Activated CD8-positive, alpha-beta memory T cell treated with anti-CD3 and anti-CD28 coated beads, Interleukin-2, amount 10 ng/mL, durations not matched to agents 7 days and 5 days (primary cell): ENCODE data around the gene NTNG2. TPM values are rescaled to one million over a fixed set of nuclear protein-coding genes. Genes with fewer than 3 reads are reported as not detected.

Experiments used
- ATAC-seq: fragments of 150-1000 bp; cut with Tn5 transposase; one replicate; pipeline ENCODE4 v1.10.0; 2021; ENCODE audit warnings: moderate library complexity
- CTCF ChIA-PET: fragments of 350-600 bp; sonication (Branson Sonifier 250); formaldehyde crosslinking; loops from one replicate; lab custom pipeline; 2021; ENCODE audit warnings: antibody characterized with exemption; lab: Charles Lee
- DNase-seq: peaks from one replicate; pipeline ENCODE4 v3.0.0-alpha.2; 2020
- H3K27ac Mint-ChIP-seq: one replicate; pipeline ENCODE4 v1.8.0; 2021; ENCODE audit warnings: mild to moderate bottlenecking, mixed read lengths
- H3K27me3 Mint-ChIP-seq: one replicate; pipeline ENCODE4 v1.8.0; 2021; ENCODE audit warnings: mixed read lengths
- H3K36me3 Mint-ChIP-seq: one replicate; pipeline ENCODE4 v1.8.0; 2021; ENCODE audit warnings: mild to moderate bottlenecking, mixed read lengths
- H3K4me1 Mint-ChIP-seq: one replicate; pipeline ENCODE4 v1.8.0; 2021; ENCODE audit warnings: mixed read lengths
- H3K4me3 Mint-ChIP-seq: one replicate; pipeline ENCODE4 v1.8.0; 2021; ENCODE audit warnings: mild to moderate bottlenecking, moderate library complexity, mixed read lengths
- H3K9me3 Mint-ChIP-seq: one replicate; pipeline ENCODE4 v1.8.0; 2022; ENCODE audit warnings: low read depth, mixed read lengths
- total RNA-seq, 2 experiments: library from RNA; stranded (reverse); gene quantifications; one replicate each; pipeline ENCODE4 v1.2.3, GENCODE V29; 2021

NTNG2 gene
- total RNA-seq, 2 experiments from 2014 or later: 7.9 to 14.5 TPM

- H3K9me3 Mint-ChIP-seq: no peaks in the 10 kb centered on the region
- no peak for DNase-seq
- no peak overlapping the region for H3K27ac Mint-ChIP-seq
- H3K4me1 Mint-ChIP-seq: peaks cover 6% of the 10 kb centered on the region
- CTCF ChIA-PET: interaction anchor here (2.4 kb wide), 1 partner anchor 18 kb away, joined by 10 read pairs; no protein-coding TSS in a partner anchor
- no peak overlapping the region for H3K4me3 Mint-ChIP-seq
- peaks cover 66% of the 10 kb centered on the region for H3K27me3 Mint-ChIP-seq
- no peaks in the 10 kb centered on the region for H3K36me3 Mint-ChIP-seq
- no peak for ATAC-seq
These were observed 9.6 kb upstream of the NTNG2 start for GRCh38 chr9:132152231-132152630.

- DNase-seq: no peak
- no peak for ATAC-seq
- Mint-ChIP-seq H3K4me1 (no peaks in the 10 kb centered on the region), H3K4me3 (no peak overlapping the region), H3K9me3 (no peaks in the 10 kb centered on the region), H3K27me3 (peaks cover 78% of the 10 kb centered on the region), H3K27ac (no peak overlapping the region), H3K36me3 (no peaks in the 10 kb centered on the region)
- CTCF ChIA-PET: interaction anchor here (1.1 to 1.5 kb wide), 3 partner anchors 15 to 392 kb away, joined by 3 to 5 read pairs (median 4); no protein-coding TSS in a partner anchor
These were observed 6.8 kb upstream of the NTNG2 start for GRCh38 chr9:132154863-132155567.

GRCh38 chr9:132155568-132155895 is 6.3 kb upstream of the NTNG2 start:
- ATAC-seq: no peak
- H3K4me3 Mint-ChIP-seq: no peak overlapping the region
- H3K27ac Mint-ChIP-seq: no peak overlapping the region
- H3K27me3 Mint-ChIP-seq: peaks cover 81% of the 10 kb centered on the region
- no peak for DNase-seq
- CTCF ChIA-PET: interaction anchor here (1.4 to 1.5 kb wide), 2 partner anchors 81 to 393 kb away, joined by 3 to 5 read pairs; no protein-coding TSS in a partner anchor
- H3K4me1 Mint-ChIP-seq: peaks cover 1% of the 10 kb centered on the region
- no peaks in the 10 kb centered on the region for H3K36me3 Mint-ChIP-seq
- no peaks in the 10 kb centered on the region for H3K9me3 Mint-ChIP-seq

- Mint-ChIP-seq H3K9me3 (no peaks in the 10 kb centered on the region), H3K27me3 (peaks cover 79% of the 10 kb centered on the region), H3K4me1 (peaks cover 6% of the 10 kb centered on the region), H3K27ac (no peak overlapping the region), H3K4me3 (no peak overlapping the region), H3K36me3 (no peaks in the 10 kb centered on the region)
- CTCF ChIA-PET: interaction anchor here (0.6 to 2.6 kb wide), 5 partner anchors 10 to 1500 kb away, joined by 3 to 8 read pairs (median 4); no protein-coding TSS in a partner anchor
- no peak for ATAC-seq
- no peak for DNase-seq
These were observed 5.6 kb upstream of the NTNG2 start for GRCh38 chr9:132156262-132156661.

- no peak for DNase-seq
- Mint-ChIP-seq H3K4me3 (no peak overlapping the region), H3K27ac (no peak overlapping the region), H3K9me3 (no peaks in the 10 kb centered on the region), H3K4me1 (peaks cover 10% of the 10 kb centered on the region), H3K36me3 (peaks cover 3% of the 10 kb centered on the region), H3K27me3 (peaks cover 72% of the 10 kb centered on the region)
- no peak for ATAC-seq
- CTCF ChIA-PET: interaction anchor here (1.3 to 2.6 kb wide), 2 partner anchors 13 to 79 kb away, joined by 4 to 8 read pairs; no protein-coding TSS in a partner anchor
These were observed 4.3 kb upstream of the NTNG2 start for GRCh38 chr9:132157347-132158116.

- ATAC-seq (peak; percentile 75), DNase-seq (peak; percentile 86)
- H3K9me3 Mint-ChIP-seq: no peaks in the 10 kb centered on the region
- peaks cover 3% of the 10 kb centered on the region for H3K36me3 Mint-ChIP-seq
- H3K4me1 Mint-ChIP-seq: peaks cover 14% of the 10 kb centered on the region
- H3K27me3 Mint-ChIP-seq: peaks cover 65% of the 10 kb centered on the region
- peak overlapping the region; percentile 82 for H3K4me3 Mint-ChIP-seq
- peak overlapping the region; percentile 87 for H3K27ac Mint-ChIP-seq
- CTCF ChIA-PET: interaction anchor here (1.0 to 1.7 kb wide), 3 partner anchors 9 to 75 kb away, joined by 3 to 7 read pairs (median 6); no protein-coding TSS in a partner anchor
These were observed 786 bp upstream of the NTNG2 start for GRCh38 chr9:132160802-132161742.

GRCh38 chr9:132162764-132163456 is 1.1 kb downstream of the NTNG2 start:
- Mint-ChIP-seq H3K4me1 (peaks cover 14% of the 10 kb centered on the region), H3K4me3 (peak overlapping the region; percentile 93), H3K27me3 (peaks cover 60% of the 10 kb centered on the region), H3K27ac (no peak overlapping the region), H3K36me3 (peaks cover 3% of the 10 kb centered on the region), H3K9me3 (no peaks in the 10 kb centered on the region)
- DNase-seq (no peak), ATAC-seq (peak; percentile 4)
- CTCF ChIA-PET: interaction anchor here (1.0 to 1.8 kb wide), 7 partner anchors 9 to 407 kb away, joined by 3 to 10 read pairs (median 4); no protein-coding TSS in a partner anchor

- no peaks in the 10 kb centered on the region for H3K9me3 Mint-ChIP-seq
- H3K4me1 Mint-ChIP-seq: peaks cover 14% of the 10 kb centered on the region
- peaks cover 54% of the 10 kb centered on the region for H3K27me3 Mint-ChIP-seq
- H3K4me3 Mint-ChIP-seq: no peak overlapping the region
- no peak overlapping the region for H3K27ac Mint-ChIP-seq
- H3K36me3 Mint-ChIP-seq: peaks cover 3% of the 10 kb centered on the region
- ATAC-seq: no peak
- CTCF ChIA-PET: interaction anchor here (1.0 to 1.8 kb wide), 5 partner anchors 15 to 404 kb away, joined by 3 to 10 read pairs (median 4); no protein-coding TSS in a partner anchor
- no peak for DNase-seq
These were observed 1.6 kb downstream of the NTNG2 start for GRCh38 chr9:132163457-132163875.

- CTCF ChIA-PET: interaction anchor here (1.0 to 1.8 kb wide), 4 partner anchors 16 to 400 kb away, joined by 3 to 10 read pairs (median 4); no protein-coding TSS in a partner anchor
- ATAC-seq (no peak), DNase-seq (no peak)
- Mint-ChIP-seq H3K4me1 (peaks cover 14% of the 10 kb centered on the region), H3K27ac (no peak overlapping the region), H3K27me3 (peaks cover 51% of the 10 kb centered on the region), H3K9me3 (no peaks in the 10 kb centered on the region), H3K36me3 (peaks cover 3% of the 10 kb centered on the region), H3K4me3 (no peak overlapping the region)
These were observed 2.2 kb downstream of the NTNG2 start for GRCh38 chr9:132163876-132164603.

- no peak for DNase-seq
- peaks cover 14% of the 10 kb centered on the region for H3K4me1 Mint-ChIP-seq
- no peaks in the 10 kb centered on the region for H3K9me3 Mint-ChIP-seq
- H3K4me3 Mint-ChIP-seq: no peak overlapping the region
- no peak overlapping the region for H3K27ac Mint-ChIP-seq
- no peak for ATAC-seq
- peaks cover 3% of the 10 kb centered on the region for H3K36me3 Mint-ChIP-seq
- H3K27me3 Mint-ChIP-seq: peaks cover 44% of the 10 kb centered on the region
- CTCF ChIA-PET: interaction anchor here (1.8 to 8.2 kb wide), 2 partner anchors 72 to 73 kb away, joined by 10 to 176 read pairs; no protein-coding TSS in a partner anchor
These were observed 2.9 kb downstream of the NTNG2 start for GRCh38 chr9:132164604-132165362.

- ATAC-seq (no peak), DNase-seq (no peak)
- Mint-ChIP-seq H3K27ac (no peak overlapping the region), H3K4me3 (no peak overlapping the region), H3K9me3 (no peaks in the 10 kb centered on the region), H3K27me3 (peaks cover 37% of the 10 kb centered on the region), H3K4me1 (peaks cover 7% of the 10 kb centered on the region), H3K36me3 (peaks cover 2% of the 10 kb centered on the region)
- CTCF ChIA-PET: interaction anchor here (0.6 to 8.2 kb wide), 6 partner anchors 71 to 404 kb away, joined by 3 to 176 read pairs (median 4); no protein-coding TSS in a partner anchor
These were observed 4.7 kb downstream of the NTNG2 start for GRCh38 chr9:132166599-132166998.
